ENCODE data around the gene MNAT1.

GRCh38 chr14:60946773-60947172, 212.2 kb downstream of the MNAT1 start:
- TF ChIP-seq, protein P1, sequence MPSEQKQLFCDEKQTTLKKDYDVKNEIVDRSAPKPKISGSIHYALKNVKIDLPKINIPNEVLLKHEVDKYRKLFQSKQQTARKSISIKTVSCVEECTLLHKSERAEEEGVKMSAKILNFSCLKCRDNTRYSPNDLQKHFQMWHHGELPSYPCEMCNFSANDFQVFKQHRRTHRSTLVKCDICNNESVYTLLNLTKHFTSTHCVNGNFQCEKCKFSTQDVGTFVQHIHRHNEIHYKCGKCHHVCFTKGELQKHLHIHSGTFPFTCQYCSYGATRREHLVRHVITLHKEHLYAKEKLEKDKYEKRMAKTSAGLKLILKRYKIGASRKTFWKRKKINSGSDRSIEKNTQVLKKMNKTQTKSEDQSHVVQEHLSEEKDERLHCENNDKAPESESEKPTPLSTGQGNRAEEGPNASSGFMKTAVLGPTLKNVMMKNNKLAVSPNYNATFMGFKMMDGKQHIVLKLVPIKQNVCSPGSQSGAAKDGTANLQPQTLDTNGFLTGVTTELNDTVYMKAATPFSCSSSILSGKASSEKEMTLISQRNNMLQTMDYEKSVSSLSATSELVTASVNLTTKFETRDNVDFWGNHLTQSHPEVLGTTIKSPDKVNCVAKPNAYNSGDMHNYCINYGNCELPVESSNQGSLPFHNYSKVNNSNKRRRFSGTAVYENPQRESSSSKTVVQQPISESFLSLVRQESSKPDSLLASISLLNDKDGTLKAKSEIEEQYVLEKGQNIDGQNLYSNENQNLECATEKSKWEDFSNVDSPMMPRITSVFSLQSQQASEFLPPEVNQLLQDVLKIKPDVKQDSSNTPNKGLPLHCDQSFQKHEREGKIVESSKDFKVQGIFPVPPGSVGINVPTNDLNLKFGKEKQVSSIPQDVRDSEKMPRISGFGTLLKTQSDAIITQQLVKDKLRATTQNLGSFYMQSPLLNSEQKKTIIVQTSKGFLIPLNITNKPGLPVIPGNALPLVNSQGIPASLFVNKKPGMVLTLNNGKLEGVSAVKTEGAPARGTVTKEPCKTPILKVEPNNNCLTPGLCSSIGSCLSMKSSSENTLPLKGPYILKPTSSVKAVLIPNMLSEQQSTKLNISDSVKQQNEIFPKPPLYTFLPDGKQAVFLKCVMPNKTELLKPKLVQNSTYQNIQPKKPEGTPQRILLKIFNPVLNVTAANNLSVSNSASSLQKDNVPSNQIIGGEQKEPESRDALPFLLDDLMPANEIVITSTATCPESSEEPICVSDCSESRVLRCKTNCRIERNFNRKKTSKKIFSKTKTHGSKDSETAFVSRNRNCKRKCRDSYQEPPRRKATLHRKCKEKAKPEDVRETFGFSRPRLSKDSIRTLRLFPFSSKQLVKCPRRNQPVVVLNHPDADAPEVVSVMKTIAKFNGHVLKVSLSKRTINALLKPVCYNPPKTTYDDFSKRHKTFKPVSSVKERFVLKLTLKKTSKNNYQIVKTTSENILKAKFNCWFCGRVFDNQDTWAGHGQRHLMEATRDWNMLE (tag by site-specific recombination; conservative IDR thresholded peaks at IDR 0.05; ENCODE audit: low read depth) = no peak
- no peak for TF ChIP-seq YY1 (tag by site-specific recombination; IDR thresholded peaks at IDR 0.05)
- TF ChIP-seq CTCF (tag by site-specific recombination; IDR thresholded peaks at IDR 0.05) = no peak
- no peak for TF ChIP-seq REST (tag by site-specific recombination; IDR thresholded peaks at IDR 0.05)
- TF ChIP-seq ZNF707 (tag by site-specific recombination; IDR thresholded peaks at IDR 0.05) = no peak
- TF ChIP-seq, protein P2, sequence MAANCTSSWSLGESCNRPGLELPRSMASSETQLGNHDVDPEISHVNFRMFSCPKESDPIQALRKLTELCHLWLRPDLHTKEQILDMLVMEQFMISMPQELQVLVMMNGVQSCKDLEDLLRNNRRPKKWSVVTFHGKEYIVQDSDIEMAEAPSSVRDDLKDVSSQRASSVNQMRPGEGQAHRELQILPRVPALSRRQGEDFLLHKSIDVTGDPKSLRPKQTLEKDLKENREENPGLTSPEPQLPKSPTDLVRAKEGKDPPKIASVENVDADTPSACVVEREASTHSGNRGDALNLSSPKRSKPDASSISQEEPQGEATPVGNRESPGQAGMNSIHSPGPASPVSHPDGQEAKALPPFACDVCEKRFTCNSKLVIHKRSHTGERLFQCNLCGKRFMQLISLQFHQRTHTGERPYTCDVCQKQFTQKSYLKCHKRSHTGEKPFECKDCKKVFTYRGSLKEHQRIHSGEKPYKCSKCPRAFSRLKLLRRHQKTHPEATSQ (tag by site-specific recombination; IDR thresholded peaks at IDR 0.05) = no peak
- TF ChIP-seq, protein P3, sequence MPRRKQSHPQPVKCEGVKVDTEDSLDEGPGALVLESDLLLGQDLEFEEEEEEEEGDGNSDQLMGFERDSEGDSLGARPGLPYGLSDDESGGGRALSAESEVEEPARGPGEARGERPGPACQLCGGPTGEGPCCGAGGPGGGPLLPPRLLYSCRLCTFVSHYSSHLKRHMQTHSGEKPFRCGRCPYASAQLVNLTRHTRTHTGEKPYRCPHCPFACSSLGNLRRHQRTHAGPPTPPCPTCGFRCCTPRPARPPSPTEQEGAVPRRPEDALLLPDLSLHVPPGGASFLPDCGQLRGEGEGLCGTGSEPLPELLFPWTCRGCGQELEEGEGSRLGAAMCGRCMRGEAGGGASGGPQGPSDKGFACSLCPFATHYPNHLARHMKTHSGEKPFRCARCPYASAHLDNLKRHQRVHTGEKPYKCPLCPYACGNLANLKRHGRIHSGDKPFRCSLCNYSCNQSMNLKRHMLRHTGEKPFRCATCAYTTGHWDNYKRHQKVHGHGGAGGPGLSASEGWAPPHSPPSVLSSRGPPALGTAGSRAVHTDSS (tag by site-specific recombination; IDR thresholded peaks at IDR 0.05) = no peak
- no peak for TF ChIP-seq BCL11B (tag by site-specific recombination; IDR thresholded peaks at IDR 0.05; ENCODE audit: low read depth)
- no peak for TF ChIP-seq ZNF747 (tag by site-specific recombination; IDR thresholded peaks at IDR 0.05)
- no peak for TF ChIP-seq ZSCAN30 (tag by site-specific recombination; IDR thresholded peaks at IDR 0.05)
- TF ChIP-seq TSHZ1 (tag by site-specific recombination; IDR thresholded peaks at IDR 0.05; ENCODE audit: borderline replicate concordance) = no peak
- no peak for TF ChIP-seq YY2 (tag by site-specific recombination; IDR thresholded peaks at IDR 0.05)
- TF ChIP-seq ZSCAN4 (tag by site-specific recombination; IDR thresholded peaks at IDR 0.05) = no peak
- TF ChIP-seq EGR2 (tag by site-specific recombination; IDR thresholded peaks at IDR 0.05; ENCODE audit: low read depth) = no peak

All from HEK293 (cell line).